ENCODE measurements around the gene TSHR. TPM values are rescaled to one million over a fixed set of nuclear protein-coding genes. Genes with fewer than 3 reads are reported as not detected.
"Not testable (repeated sequence)": the region's sequence is repeated elsewhere in the genome, so short reads cannot be mapped to it uniquely, and the experiment has no call there.

Gene TSHR
- total and polyA plus RNA-seq, 2 donors (not counting 3 experiments of a cell fraction or from before 2014, with no cell fraction given): not detected

DNA sequence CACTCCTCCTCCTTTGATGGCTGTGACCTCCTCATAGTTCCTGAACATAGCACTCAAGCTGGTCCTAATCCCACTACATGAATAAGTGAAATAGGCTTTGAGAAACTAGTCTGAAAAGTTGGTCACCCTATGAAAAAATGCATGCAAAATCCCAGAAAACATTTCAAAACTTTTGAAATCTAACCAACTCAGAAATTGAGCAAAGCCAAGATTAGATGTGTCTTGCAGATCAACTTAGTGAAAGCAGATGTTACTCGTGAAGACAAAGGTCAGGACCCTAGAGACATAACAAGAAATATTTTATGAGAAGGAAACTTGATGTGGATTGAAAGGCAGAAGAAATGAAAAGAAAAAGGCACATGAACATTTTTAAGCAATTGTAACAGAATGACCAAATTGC lies 63.3 kb downstream of the TSHR start:
- H3K27ac ChIP-seq (ENCODE audit: insufficient read depth, low read depth, low read length): no peak overlapping the region
- H3K4me3 ChIP-seq (replicated peaks in 1 of 3; ENCODE audit: insufficient read depth in 1 of 3, low read depth in 1 of 3, low read length in 3 of 3): no peak overlapping the region
- no peaks in the 10 kb centered on the region for H3K79me2 ChIP-seq (ENCODE audit: control insufficient read depth, insufficient read depth, low read length)
- BruUV-seq (replicated peaks): no TSS peak
- no peak overlapping the region for H2AFZ ChIP-seq (ENCODE audit: low read depth, low read length)
- H3K4me2 ChIP-seq (ENCODE audit: insufficient read depth, low read length): no peak overlapping the region
- no peaks in the 10 kb centered on the region for H3K27me3 ChIP-seq (ENCODE audit: control insufficient read depth in 2 of 2, insufficient read depth in 2 of 2, low read length in 2 of 2)
- H4K20me1 ChIP-seq (replicated peaks; ENCODE audit: control insufficient read depth, extremely low read depth, insufficient read depth, low read length): no peaks in the 10 kb centered on the region
- no peak for DNase-seq (ENCODE audit: low read depth, low spot score)
- POLR2A ChIA-PET: no interaction called here
- intact Hi-C loops (cut with micrococcal nuclease) (no loop called here), dilution Hi-C loops (cut with MboI; ENCODE audit: extremely low pct_ligation_motif_present, low sequenced_read_pairs) (no loop called here)
- FAIRE-seq: no peak
- H3K9me1 ChIP-seq (replicated peaks; ENCODE audit: control insufficient read depth, extremely low read depth, insufficient read depth, low read length): no peaks in the 10 kb centered on the region
- no peaks in the 10 kb centered on the region for H3K36me3 ChIP-seq (ENCODE audit: control insufficient read depth in 2 of 2, extremely low read depth in 1 of 2, insufficient read depth in 2 of 2, low read length in 2 of 2)
- H3K4me1 ChIP-seq (ENCODE audit: control insufficient read depth, extremely low read depth, insufficient read depth, low read length): no peaks in the 10 kb centered on the region
- no peak for TF ChIP-seq POLR2AphosphoS5 (IDR thresholded peaks at IDR 0.05; ENCODE audit: insufficient read depth, low read depth, low read length)
- no peak for TF ChIP-seq POLR2A (IDR thresholded peaks at IDR 0.05; ENCODE audit: low read depth, low read length)
- TF ChIP-seq MYC (IDR thresholded peaks at IDR 0.05; ENCODE audit: low read depth, low read length): no peak
- TF ChIP-seq JUN (IDR thresholded peaks at IDR 0.05; ENCODE audit: borderline replicate concordance, insufficient read depth, insufficient read length, low read depth): no peak
- TF ChIP-seq, protein P1, sequence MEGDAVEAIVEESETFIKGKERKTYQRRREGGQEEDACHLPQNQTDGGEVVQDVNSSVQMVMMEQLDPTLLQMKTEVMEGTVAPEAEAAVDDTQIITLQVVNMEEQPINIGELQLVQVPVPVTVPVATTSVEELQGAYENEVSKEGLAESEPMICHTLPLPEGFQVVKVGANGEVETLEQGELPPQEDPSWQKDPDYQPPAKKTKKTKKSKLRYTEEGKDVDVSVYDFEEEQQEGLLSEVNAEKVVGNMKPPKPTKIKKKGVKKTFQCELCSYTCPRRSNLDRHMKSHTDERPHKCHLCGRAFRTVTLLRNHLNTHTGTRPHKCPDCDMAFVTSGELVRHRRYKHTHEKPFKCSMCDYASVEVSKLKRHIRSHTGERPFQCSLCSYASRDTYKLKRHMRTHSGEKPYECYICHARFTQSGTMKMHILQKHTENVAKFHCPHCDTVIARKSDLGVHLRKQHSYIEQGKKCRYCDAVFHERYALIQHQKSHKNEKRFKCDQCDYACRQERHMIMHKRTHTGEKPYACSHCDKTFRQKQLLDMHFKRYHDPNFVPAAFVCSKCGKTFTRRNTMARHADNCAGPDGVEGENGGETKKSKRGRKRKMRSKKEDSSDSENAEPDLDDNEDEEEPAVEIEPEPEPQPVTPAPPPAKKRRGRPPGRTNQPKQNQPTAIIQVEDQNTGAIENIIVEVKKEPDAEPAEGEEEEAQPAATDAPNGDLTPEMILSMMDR (IDR thresholded peaks at IDR 0.05; ENCODE audit: extremely low read depth in 1 of 2, insufficient read depth in 1 of 2, low read depth in 1 of 2, low read length in 2 of 2): no peak
- no peak for TF ChIP-seq EZH2 (IDR thresholded peaks at IDR 0.05; ENCODE audit: borderline replicate concordance, low read depth, low read length, severe bottlenecking)
- TF ChIP-seq, protein P2, sequence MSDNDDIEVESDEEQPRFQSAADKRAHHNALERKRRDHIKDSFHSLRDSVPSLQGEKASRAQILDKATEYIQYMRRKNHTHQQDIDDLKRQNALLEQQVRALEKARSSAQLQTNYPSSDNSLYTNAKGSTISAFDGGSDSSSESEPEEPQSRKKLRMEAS (IDR thresholded peaks at IDR 0.05; ENCODE audit: insufficient read depth, insufficient read length): no peak
- TF ChIP-seq GATA2 (IDR thresholded peaks at IDR 0.05; ENCODE audit: insufficient read depth, insufficient read length, low read depth, low read length): no peak
- CTCF ChIA-PET: no interaction called here
- H3K9me3 ChIP-seq (replicated peaks; ENCODE audit: control insufficient read depth, insufficient read depth, low read length): no peaks in the 10 kb centered on the region
- H3K9ac ChIP-seq (replicated peaks; ENCODE audit: extremely low read depth, insufficient read depth, low read length): no peak overlapping the region

DNA sequence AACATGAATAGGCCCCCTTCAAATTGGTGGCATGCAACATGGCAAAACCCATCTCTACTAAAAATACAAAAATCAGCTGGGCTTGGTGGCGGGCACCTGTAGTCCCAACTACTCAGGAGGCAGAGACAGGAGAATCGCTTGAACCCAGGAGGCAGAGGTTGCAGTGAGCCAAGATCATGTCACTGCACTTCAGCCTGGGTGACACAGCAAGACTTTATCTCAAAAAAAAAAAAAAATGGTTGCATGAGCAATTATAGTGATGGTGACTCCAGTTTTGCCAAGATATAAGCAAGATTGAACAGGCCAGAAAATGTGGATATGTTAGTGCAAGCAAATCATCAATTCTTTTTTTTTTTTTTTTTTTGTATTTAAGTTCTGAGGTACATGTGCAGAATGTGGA lies 63.7 kb downstream of the TSHR start:
- FAIRE-seq; H3K9ac ChIP-seq (replicated peaks; ENCODE audit: extremely low read depth, insufficient read depth, low read length); CTCF ChIA-PET; dilution Hi-C loops (cut with MboI; ENCODE audit: extremely low pct_ligation_motif_present, low sequenced_read_pairs); H4K20me1 ChIP-seq (replicated peaks; ENCODE audit: control insufficient read depth, extremely low read depth, insufficient read depth, low read length); H3K9me3 ChIP-seq (replicated peaks; ENCODE audit: control insufficient read depth, insufficient read depth, low read length); BruUV-seq (replicated peaks); POLR2A ChIA-PET; intact Hi-C loops (cut with micrococcal nuclease); H3K79me2 ChIP-seq (ENCODE audit: control insufficient read depth, insufficient read depth, low read length); H2AFZ ChIP-seq (ENCODE audit: low read depth, low read length); H3K27me3 ChIP-seq (ENCODE audit: control insufficient read depth in 2 of 2, insufficient read depth in 2 of 2, low read length in 2 of 2); H3K9me1 ChIP-seq (replicated peaks; ENCODE audit: control insufficient read depth, extremely low read depth, insufficient read depth, low read length); H3K4me3 ChIP-seq (replicated peaks in 1 of 3; ENCODE audit: insufficient read depth in 1 of 3, low read depth in 1 of 3, low read length in 3 of 3); H3K36me3 ChIP-seq (ENCODE audit: control insufficient read depth in 2 of 2, extremely low read depth in 1 of 2, insufficient read depth in 2 of 2, low read length in 2 of 2); H3K4me2 ChIP-seq (ENCODE audit: insufficient read depth, low read length); H3K27ac ChIP-seq (ENCODE audit: insufficient read depth, low read depth, low read length); DNase-seq (ENCODE audit: low read depth, low spot score); H3K4me1 ChIP-seq (ENCODE audit: control insufficient read depth, extremely low read depth, insufficient read depth, low read length): not testable (repeated sequence)
